Sigmoid colon (tissue), 7 donors: ENCODE results near the gene EPN2. TPM values are rescaled to one million over a fixed set of nuclear protein-coding genes. Genes with fewer than 3 reads are reported as not detected.

Source experiments
- DNase-seq: peaks from one replicate; pipeline ENCODE4 v3.0.0-alpha.2; 2019
- H3K27ac ChIP-seq, 4 donors: fragments of 200-600 bp; sonication (generic); one replicate each; pipeline ENCODE4 v1.5.1; 2016 to 2019; ENCODE audit warnings: mild to moderate bottlenecking in 1 of 4
- H3K27me3 ChIP-seq, 3 donors: fragments of 200-600 bp; sonication (generic); one replicate each; pipeline ENCODE4 v1.5.1; 2019; ENCODE audit warnings: mild to moderate bottlenecking in 1 of 3
- H3K36me3 ChIP-seq, 4 donors: fragments of 200-600 bp; sonication (generic); one replicate each; pipeline ENCODE4 v1.5.1; 2016 to 2019
- H3K4me1 ChIP-seq, 4 donors: fragments of 200-600 bp; sonication (generic); one replicate each; pipeline ENCODE4 v1.5.1; 2017 to 2019
- H3K4me3 ChIP-seq, 4 donors: fragments of 200-600 bp; sonication (generic); one replicate each; pipeline ENCODE4 v1.5.1; 2017 to 2019; ENCODE audit warnings: mild to moderate bottlenecking in 2 of 4, moderate library complexity in 1 of 4
- H3K9me3 ChIP-seq, 4 donors: fragments of 200-600 bp in 3 of 4; sonication (generic) in 3 of 4; one replicate each; pipeline versions ENCODE4 v1.5.1 to v1.6.1; 2013 to 2019
- CTCF ChIP-seq, 4 experiments: fragments of 450-650 bp in 3 of 4; fragments of 200-600 bp in 1 of 4; IDR thresholded peaks; one replicate each; pipeline ENCODE4 v1.5.1; 2016 to 2019; ENCODE audit warnings: antibody characterized with exemption in 4 of 4, mild to moderate bottlenecking in 3 of 4, moderate library complexity in 2 of 4
- EP300 ChIP-seq, 4 donors: sonication (generic); formaldehyde crosslinking; IDR thresholded peaks; one replicate each; pipeline ENCODE4 v1.6.1; 2017; ENCODE audit warnings: antibody characterized with exemption in 4 of 4
- POLR2A ChIP-seq, 2 donors: fragments of 450-650 bp; IDR thresholded peaks; one replicate each; pipeline ENCODE4 v1.6.1; 2016; ENCODE audit warnings: antibody characterized with exemption in 2 of 2, mild to moderate bottlenecking in 2 of 2, moderate library complexity in 2 of 2
- POLR2AphosphoS5 ChIP-seq, 4 donors: sonication (generic); formaldehyde crosslinking; IDR thresholded peaks; one replicate each; pipeline ENCODE4 v1.6.1; 2017; ENCODE audit warnings: antibody characterized with exemption in 4 of 4
- WGBS, 2 donors: extraction: QIAGEN DNeasy Blood & Tissue Kit; methylation state at CpG; one replicate each; pipeline ENCODE4 v1.1.7; 2013; 5-methylcytosine and 5-hydroxymethylcytosine counted together
- intact Hi-C: fragments of 100-400 bp; cut with DNase I; formaldehyde crosslinking; loops from one replicate; pipeline ENCODE4 v1.15.1; 2023
- polyA plus RNA-seq, 3 donors: library from polyadenylated mRNA; stranded (reverse); fragments of 200-250 nt; gene quantifications; one replicate each; pipeline ENCODE4 v1.2.3, GENCODE V29; 2013
- total RNA-seq, 4 donors: library from RNA; depleted of rRNA; stranded (reverse); fragments of >200 nt; gene quantifications; one replicate each; pipeline ENCODE4 v1.1.0, GENCODE V29; 2016
- donor health status: healthy with polysubstance abuse.
- donor health status: Bipolar disorder and iron deficiency.
- donor health status: healthy.

The EPN2 gene
- total and polyA plus RNA-seq, 7 donors: 12.0 to 55.4 (median 31.7) TPM

- H3K4me1 ChIP-seq: peaks cover 0 to 55% (median 38%) of the 10 kb centered on the region in 4 donors
- WGBS, 2 donors: 88 to 91% methylated on average over 4 of the region's 4 CpGs
Measured at GRCh38 chr17:19292377-19292711, 55.2 kb downstream of the EPN2 start.

GRCh38 chr17:19294443-19294842, 57.3 kb downstream of the EPN2 start:
- Histone ChIP-seq H3K27me3 (no peaks in the 10 kb centered on the region), H3K4me1 (peaks cover 0 to 66% (median 50%) of the 10 kb centered on the region in 4 donors), H3K36me3 (no peaks in the 10 kb centered on the region), H3K4me3 (no peak overlapping the region), H3K9me3 (no peaks in the 10 kb centered on the region), H3K27ac (no peak overlapping the region)
- TF ChIP-seq POLR2AphosphoS5 (IDR thresholded peaks at IDR 0.05): no peak
- no peak for TF ChIP-seq EP300 (IDR thresholded peaks at IDR 0.05)
- no peak for TF ChIP-seq CTCF (IDR thresholded peaks at IDR 0.05)
- no peak for TF ChIP-seq POLR2A (IDR thresholded peaks at IDR 0.05)
- intact Hi-C loops: no loop called here
- WGBS, 2 donors: 84 to 89% methylated on average over 3 of the region's 3 CpGs
- DNase-seq: no peak

More at GRCh38 chr17:19292377-19292711, 55.2 kb downstream of the EPN2 start:
- H3K4me3 ChIP-seq: no peak overlapping the region
- TF ChIP-seq EP300 (IDR thresholded peaks at IDR 0.05): no peak
- no peak for TF ChIP-seq POLR2AphosphoS5 (IDR thresholded peaks at IDR 0.05)
- no peak for TF ChIP-seq CTCF (IDR thresholded peaks at IDR 0.05)
- TF ChIP-seq POLR2A (IDR thresholded peaks at IDR 0.05): no peak
- no peak for DNase-seq
- peak overlapping the region in 1 of 4 donors; percentile 15 for H3K27ac ChIP-seq
- intact Hi-C loops: no loop called here
- no peaks in the 10 kb centered on the region for H3K36me3 ChIP-seq
- H3K27me3 ChIP-seq: no peaks in the 10 kb centered on the region
- no peaks in the 10 kb centered on the region for H3K9me3 ChIP-seq

GRCh38 chr17:19295473-19296135, 58.4 kb downstream of the EPN2 start:
- no peak for TF ChIP-seq EP300 (IDR thresholded peaks at IDR 0.05)
- no peak overlapping the region for H3K27ac ChIP-seq
- WGBS, 2 donors: 84 to 88% methylated on average over 8 of the region's 8 CpGs
- no peaks in the 10 kb centered on the region for H3K36me3 ChIP-seq
- H3K4me1 ChIP-seq: peaks cover 0 to 64% (median 44%) of the 10 kb centered on the region in 4 donors
- no peak overlapping the region for H3K4me3 ChIP-seq
- intact Hi-C loops: no loop called here
- no peaks in the 10 kb centered on the region for H3K27me3 ChIP-seq
- DNase-seq: no peak
- no peaks in the 10 kb centered on the region for H3K9me3 ChIP-seq

- Histone ChIP-seq H3K27ac (peak overlapping the region in 3 of 4 donors; percentile 0 to 46 (median 46)), H3K4me1 (peaks cover 0 to 64% (median 40%) of the 10 kb centered on the region in 4 donors), H3K4me3 (no peak overlapping the region), H3K9me3 (no peaks in the 10 kb centered on the region), H3K27me3 (no peaks in the 10 kb centered on the region), H3K36me3 (no peaks in the 10 kb centered on the region)
- intact Hi-C loops: no loop called here
- WGBS, 2 donors: 85 to 91% methylated on average over 11 of the region's 11 CpGs
- no peak for DNase-seq
- TF ChIP-seq POLR2A (IDR thresholded peaks at IDR 0.05): no peak
- TF ChIP-seq POLR2AphosphoS5 (IDR thresholded peaks at IDR 0.05): no peak
- TF ChIP-seq EP300 (IDR thresholded peaks at IDR 0.05): no peak
- TF ChIP-seq CTCF (IDR thresholded peaks at IDR 0.05): no peak
Measured at GRCh38 chr17:19296786-19297778, 59.9 kb downstream of the EPN2 start.
